SU-DHL-6 (cell line): ENCODE measurements around the gene NENF.

ENCODE experiments used
- EZH2phosphoT487 ChIP-seq: fragments of 200-600 bp; sonication (generic), shearing (Covaris generic); conservative IDR thresholded peaks from 2 replicates; pipeline ENCODE4 v1.6.1; 2018; ENCODE audit warnings: mild to moderate bottlenecking, antibody characterized with exemption, low read length, moderate library complexity, mixed read lengths
- TF ChIP-seq, protein P1 (sequence below): fragments of 200-600 bp; sonication (generic); IDR thresholded peaks from one replicate; pipeline ENCODE4 v1.5.1; 2017; ENCODE audit warnings: antibody characterized with exemption, mild to moderate bottlenecking, low read length, moderate library complexity; ENCODE audit not compliant: insufficient read depth, poor library complexity, severe bottlenecking

DNA sequence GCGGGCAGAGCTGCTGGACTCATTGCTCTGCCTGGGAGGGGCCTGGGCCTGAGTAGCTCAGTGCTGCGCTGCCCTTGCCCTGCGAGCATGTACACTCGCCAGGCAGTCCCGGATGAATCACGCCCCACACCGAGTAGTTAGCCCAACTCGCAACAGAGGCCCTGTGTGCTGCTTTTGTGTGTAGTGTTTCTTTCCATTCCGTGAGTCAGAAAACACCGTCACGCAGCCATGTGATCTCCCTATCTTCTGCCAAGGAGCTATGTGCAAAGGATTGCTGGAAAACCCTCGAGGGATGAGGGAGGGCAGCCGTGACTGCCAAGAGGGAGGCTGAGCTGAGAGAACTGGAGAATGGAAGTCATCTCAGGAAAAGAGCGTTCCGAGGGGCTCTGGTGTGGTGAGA is 37.3 kb downstream of the NENF start:
- TF ChIP-seq, protein P1, sequence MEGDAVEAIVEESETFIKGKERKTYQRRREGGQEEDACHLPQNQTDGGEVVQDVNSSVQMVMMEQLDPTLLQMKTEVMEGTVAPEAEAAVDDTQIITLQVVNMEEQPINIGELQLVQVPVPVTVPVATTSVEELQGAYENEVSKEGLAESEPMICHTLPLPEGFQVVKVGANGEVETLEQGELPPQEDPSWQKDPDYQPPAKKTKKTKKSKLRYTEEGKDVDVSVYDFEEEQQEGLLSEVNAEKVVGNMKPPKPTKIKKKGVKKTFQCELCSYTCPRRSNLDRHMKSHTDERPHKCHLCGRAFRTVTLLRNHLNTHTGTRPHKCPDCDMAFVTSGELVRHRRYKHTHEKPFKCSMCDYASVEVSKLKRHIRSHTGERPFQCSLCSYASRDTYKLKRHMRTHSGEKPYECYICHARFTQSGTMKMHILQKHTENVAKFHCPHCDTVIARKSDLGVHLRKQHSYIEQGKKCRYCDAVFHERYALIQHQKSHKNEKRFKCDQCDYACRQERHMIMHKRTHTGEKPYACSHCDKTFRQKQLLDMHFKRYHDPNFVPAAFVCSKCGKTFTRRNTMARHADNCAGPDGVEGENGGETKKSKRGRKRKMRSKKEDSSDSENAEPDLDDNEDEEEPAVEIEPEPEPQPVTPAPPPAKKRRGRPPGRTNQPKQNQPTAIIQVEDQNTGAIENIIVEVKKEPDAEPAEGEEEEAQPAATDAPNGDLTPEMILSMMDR, result no peak
- no peak for TF ChIP-seq EZH2phosphoT487
